ENCODE data around the gene RERE.

Gene RERE

GRCh38 chr1:8815582-8816151 lies 1.8 kb downstream of the RERE start (continued):
- TF ChIP-seq ZSCAN4 (tag by site-specific recombination; IDR thresholded peaks at IDR 0.05) (peak; percentile 93), PRDM1 (tag by site-specific recombination; IDR thresholded peaks at IDR 0.05) (peak; percentile 94), ZNF843 (tag by site-specific recombination; IDR thresholded peaks at IDR 0.05) (0 out of 2 replicates have a peak, but pooled peaks have one; percentile 37), ZNF366 (tag by site-specific recombination; conservative IDR thresholded peaks at IDR 0.05) (peak; percentile 80), ZBTB48 (tag by site-specific recombination; IDR thresholded peaks at IDR 0.05) (no peak), ZFP37 (tag by site-specific recombination; IDR thresholded peaks at IDR 0.05) (peak; percentile 38; the same call in 1 of the 2 replicates), ZFP69B (tag by site-specific recombination; IDR thresholded peaks at IDR 0.05) (0 out of 2 replicates have a peak, but pooled peaks have one; percentile 34), ZNF114 (tag by site-specific recombination; IDR thresholded peaks at IDR 0.05) (no peak), ZNF398 (tag by site-specific recombination; IDR thresholded peaks at IDR 0.05) (peak; percentile 29; the same call in 1 of the 2 replicates), FEZF1 (tag by site-specific recombination; IDR thresholded peaks at IDR 0.05) (peak; percentile 78), ZNF132 (tag by site-specific recombination; IDR thresholded peaks at IDR 0.05; ENCODE audit: borderline replicate concordance) (no peak), ZNF639 (tag by site-specific recombination; IDR thresholded peaks at IDR 0.05) (0 out of 2 replicates have a peak, but pooled peaks have one; percentile 15), ZNF501 (tag by site-specific recombination; IDR thresholded peaks at IDR 0.05) (peak; percentile 52; the same call in 1 of the 2 replicates)

GRCh38 chr1:8814865-8815264 lies 2.6 kb downstream of the RERE start:
- POLR2A ChIA-PET: interaction anchor here (1.2 to 1.7 kb wide), 2 partner anchors 34 to 64 kb away, joined by 4 to 13 read pairs; partner anchors contain the start of gene ENO1
- no peak overlapping the region for H3K4me3 ChIP-seq (ENCODE audit: low read depth, low read length)
- TF ChIP-seq PRDM10 (tag by site-specific recombination; IDR thresholded peaks at IDR 0.05) (peak; percentile 66), ZNF692 (tag by site-specific recombination; IDR thresholded peaks at IDR 0.05) (no peak), WT1 (tag by site-specific recombination; IDR thresholded peaks at IDR 0.05) (peak; percentile 11; the same call in 1 of the 2 replicates), ZNF654 (tag by site-specific recombination; IDR thresholded peaks at IDR 0.05; ENCODE audit: low read depth) (0 out of 2 replicates have a peak, but pooled peaks have one; percentile 19), PRDM4 (tag by site-specific recombination; IDR thresholded peaks at IDR 0.05) (no peak), ZNF701 (tag by site-specific recombination; IDR thresholded peaks at IDR 0.05) (no peak), GFI1B (tag by site-specific recombination; IDR thresholded peaks at IDR 0.05) (no peak), ZNF561 (tag by site-specific recombination; IDR thresholded peaks at IDR 0.05; ENCODE audit: borderline replicate concordance) (peak; percentile 45; the same call in 1 of the 2 replicates), FEZF1 (tag by site-specific recombination; IDR thresholded peaks at IDR 0.05) (peak; percentile 7; the same call in 1 of the 2 replicates), ZNF10 (tag by site-specific recombination; IDR thresholded peaks at IDR 0.05) (0 out of 2 replicates have a peak, but pooled peaks have one; percentile 46)

More at GRCh38 chr1:8814865-8815264, 2.6 kb downstream of the RERE start:
- H3K27ac ChIP-seq (ENCODE audit: extremely low read depth, low read depth, low read length): no peak overlapping the region
- peaks cover 13% of the 10 kb centered on the region for H3K4me1 ChIP-seq (ENCODE audit: control insufficient read depth, insufficient read depth, low read length)
- CTCF ChIA-PET: interaction anchor here (0.8 to 1.9 kb wide), 9 partner anchors 11 to 254 kb away, joined by 3 to 22 read pairs (median 3); no protein-coding TSS in a partner anchor
- no peaks in the 10 kb centered on the region for H3K36me3 ChIP-seq (ENCODE audit: control insufficient read depth in 2 of 2, insufficient read depth in 1 of 2, low read length in 2 of 2)
- H3K9me3 ChIP-seq (ENCODE audit: control insufficient read depth, insufficient read depth, low read depth, low read length): no peaks in the 10 kb centered on the region

Measured in HEK293 (cell line).